IMR-90 (cell line): ENCODE results near the gene PTPRC.

Source experiments
- CEBPB ChIP-seq: IDR thresholded peaks from 2 replicates; pipeline ENCODE4 v1.6.1; 2012; ENCODE audit warnings: low read depth, low read length, improper control_type of control experiment
- POLR2A ChIP-seq: IDR thresholded peaks from 2 replicates; pipeline ENCODE4 v1.6.1; 2012; ENCODE audit warnings: mild to moderate bottlenecking, low read depth, low read length
- TF ChIP-seq, protein P1 (sequence below): conservative IDR thresholded peaks from 2 replicates; pipeline ENCODE4 v1.5.1; 2012; ENCODE audit warnings: mild to moderate bottlenecking, low read depth, low read length, improper control_type of control experiment

DNA sequence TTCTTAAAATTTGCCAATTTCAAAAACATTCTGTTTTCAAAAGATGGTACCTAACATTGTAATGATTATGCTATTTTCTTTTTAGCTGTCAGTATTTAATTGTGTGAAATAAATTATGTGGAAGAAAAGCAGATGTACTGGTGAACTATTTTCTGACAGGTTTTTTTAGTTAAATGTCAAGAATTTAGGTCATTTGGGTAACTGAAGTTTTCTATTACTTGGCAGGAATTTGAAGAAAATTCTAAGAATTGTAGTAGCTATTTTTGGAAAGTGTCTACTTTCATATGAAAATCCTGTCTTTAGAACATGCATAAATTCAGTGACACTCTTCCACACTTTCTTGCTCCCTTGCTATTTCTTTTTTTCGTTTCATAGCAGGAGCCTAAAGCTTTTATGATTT lies 28.5 kb upstream of the PTPRC start:
- TF ChIP-seq, protein P1, sequence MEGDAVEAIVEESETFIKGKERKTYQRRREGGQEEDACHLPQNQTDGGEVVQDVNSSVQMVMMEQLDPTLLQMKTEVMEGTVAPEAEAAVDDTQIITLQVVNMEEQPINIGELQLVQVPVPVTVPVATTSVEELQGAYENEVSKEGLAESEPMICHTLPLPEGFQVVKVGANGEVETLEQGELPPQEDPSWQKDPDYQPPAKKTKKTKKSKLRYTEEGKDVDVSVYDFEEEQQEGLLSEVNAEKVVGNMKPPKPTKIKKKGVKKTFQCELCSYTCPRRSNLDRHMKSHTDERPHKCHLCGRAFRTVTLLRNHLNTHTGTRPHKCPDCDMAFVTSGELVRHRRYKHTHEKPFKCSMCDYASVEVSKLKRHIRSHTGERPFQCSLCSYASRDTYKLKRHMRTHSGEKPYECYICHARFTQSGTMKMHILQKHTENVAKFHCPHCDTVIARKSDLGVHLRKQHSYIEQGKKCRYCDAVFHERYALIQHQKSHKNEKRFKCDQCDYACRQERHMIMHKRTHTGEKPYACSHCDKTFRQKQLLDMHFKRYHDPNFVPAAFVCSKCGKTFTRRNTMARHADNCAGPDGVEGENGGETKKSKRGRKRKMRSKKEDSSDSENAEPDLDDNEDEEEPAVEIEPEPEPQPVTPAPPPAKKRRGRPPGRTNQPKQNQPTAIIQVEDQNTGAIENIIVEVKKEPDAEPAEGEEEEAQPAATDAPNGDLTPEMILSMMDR, result no peak
- no peak for TF ChIP-seq POLR2A
- TF ChIP-seq CEBPB, result no peak
